CD14-positive monocyte (primary cell): ENCODE measurements around the gene SH3PXD2A. TPM values are rescaled to one million over a fixed set of nuclear protein-coding genes. Genes with fewer than 3 reads are reported as not detected.

Experiments
- DNase-seq, 3 donors: peaks; one replicate each; pipeline ENCODE4 v3.0.0-alpha.2; 2011 to 2022
- H2AFZ ChIP-seq: 2 replicates; pipeline ENCODE4 v1.6.0; 2012; ENCODE audit warnings: mild to moderate bottlenecking, low read depth, low read length, inconsistent platforms; ENCODE audit not compliant: insufficient read depth, poor library complexity, severe bottlenecking
- H3K27ac ChIP-seq, 2 donors: 1 replicate in 1 of 2; 2 replicates in 1 of 2; pipeline ENCODE4 v1.5.1; 2012 to 2013; ENCODE audit warnings: low read length in 2 of 2, control low read depth in 1 of 2, inconsistent platforms in 1 of 2, low read depth in 1 of 2, mild to moderate bottlenecking in 1 of 2
- H3K27me3 ChIP-seq, 2 donors: one replicate each; pipeline versions ENCODE4 v1.6.0 to v1.6.1; 2011 to 2013; ENCODE audit warnings: low read length in 2 of 2; ENCODE audit not compliant: control insufficient read depth in 2 of 2, insufficient read depth in 2 of 2
- H3K36me3 ChIP-seq, 2 donors: replicated peaks in 1 of 2; 1 replicate in 1 of 2; 2 replicates in 1 of 2; pipeline versions ENCODE4 v1.5.1 to v1.6.1; 2012 to 2013; ENCODE audit warnings: low read length in 2 of 2, control low read depth in 1 of 2, inconsistent platforms in 1 of 2, mild to moderate bottlenecking in 1 of 2; ENCODE audit not compliant: insufficient read depth in 2 of 2, control insufficient read depth in 1 of 2
- H3K4me1 ChIP-seq, 2 donors: 1 replicate in 1 of 2; 2 replicates in 1 of 2; pipeline versions ENCODE4 v1.5.1 to v1.6.1; 2012 to 2013; ENCODE audit warnings: low read length in 2 of 2, control low read depth in 1 of 2, inconsistent platforms in 1 of 2, mild to moderate bottlenecking in 1 of 2, moderate library complexity in 1 of 2; ENCODE audit not compliant: insufficient read depth in 2 of 2, control insufficient read depth in 1 of 2
- H3K4me2 ChIP-seq: replicated peaks from 2 replicates; pipeline ENCODE3; 2012; ENCODE audit warnings: low read length, moderate library complexity, mild to moderate bottlenecking; ENCODE audit not compliant: poor library complexity, severe bottlenecking; ENCODE audit errors: extremely low read depth
- H3K4me3 ChIP-seq, 3 experiments: fragments of 200-600 bp in 1 of 3; sonication (generic) in 1 of 3; replicated peaks in 1 of 3; 1 replicate in 2 of 3; 2 replicates in 1 of 3; pipeline ENCODE4 v1.5.1; 2011 to 2013; ENCODE audit warnings: low read length in 3 of 3, mild to moderate bottlenecking in 3 of 3, control low read depth in 2 of 3, low read depth in 2 of 3, inconsistent platforms in 1 of 3, moderate library complexity in 1 of 3
- H3K79me2 ChIP-seq: 2 replicates; pipeline ENCODE4 v1.6.0; 2012; ENCODE audit warnings: mild to moderate bottlenecking, control low read depth, inconsistent platforms, low read length, moderate library complexity; ENCODE audit not compliant: insufficient read depth
- H3K9ac ChIP-seq: 2 replicates; pipeline ENCODE4 v1.6.0; 2017; ENCODE audit warnings: low read length, mild to moderate bottlenecking; ENCODE audit not compliant: insufficient read depth, poor library complexity, severe bottlenecking
- H3K9me3 ChIP-seq, 2 donors: replicated peaks in 1 of 2; 1 replicate in 1 of 2; 2 replicates in 1 of 2; pipeline versions ENCODE4 v1.5.1 to v1.6.1; 2012 to 2013; ENCODE audit warnings: low read length in 2 of 2, control low read depth in 1 of 2; ENCODE audit not compliant: control insufficient read depth in 1 of 2, insufficient read depth in 1 of 2
- H4K20me1 ChIP-seq: 2 replicates; pipeline ENCODE4 v1.6.0; 2012; ENCODE audit warnings: mild to moderate bottlenecking, low read length, control low read depth, moderate library complexity; ENCODE audit not compliant: insufficient read depth
- H3K27ac Mint-ChIP-seq, 7 donors: one replicate each; pipeline ENCODE4 v1.8.0; 2020; ENCODE audit warnings: mild to moderate bottlenecking in 7 of 7, mixed read lengths in 7 of 7, moderate library complexity in 6 of 7, inconsistent platforms in 2 of 7
- H3K27me3 Mint-ChIP-seq, 3 donors: one replicate each; pipeline ENCODE4 v1.8.0; 2021 to 2022; ENCODE audit warnings: low read depth in 3 of 3, mild to moderate bottlenecking in 3 of 3, mixed read lengths in 3 of 3, moderate library complexity in 3 of 3, inconsistent platforms in 1 of 3
- H3K36me3 Mint-ChIP-seq, 2 donors: one replicate each; pipeline ENCODE4 v1.8.0; 2020; ENCODE audit warnings: mixed read lengths in 2 of 2, inconsistent platforms in 1 of 2, mild to moderate bottlenecking in 1 of 2
- H3K4me1 Mint-ChIP-seq: one replicate; pipeline ENCODE4 v1.8.0; 2020; ENCODE audit warnings: mild to moderate bottlenecking, mixed read lengths
- H3K4me3 Mint-ChIP-seq, 2 donors: one replicate each; pipeline ENCODE4 v1.8.0; 2020; ENCODE audit warnings: mild to moderate bottlenecking in 2 of 2, mixed read lengths in 2 of 2, moderate library complexity in 1 of 2
- H3K9me3 Mint-ChIP-seq, 7 donors: one replicate each; pipeline ENCODE4 v1.8.0; 2020 to 2022; ENCODE audit warnings: mixed read lengths in 7 of 7, mild to moderate bottlenecking in 6 of 7, moderate library complexity in 6 of 7, inconsistent platforms in 2 of 7
- WGBS: methylation state at CpG from one replicate; pipeline ENCODE4 v1.1.5; 2013; ENCODE audit warnings: missing lambda C conversion rate; ENCODE audit not compliant: insufficient coverage; 5-methylcytosine and 5-hydroxymethylcytosine counted together
- intact Hi-C, 2 donors: fragments of 100-400 bp; cut with micrococcal nuclease; formaldehyde crosslinking; loops; one replicate each; pipeline versions ENCODE4 v1.15.0 to v1.15.1; 2023
- polyA plus RNA-seq, 3 donors: library from polyadenylated mRNA; depleted of rRNA in 1 of 3; unstranded in 2 of 3; stranded (reverse) in 1 of 3; fragments of 300-500 nt in 2 of 3; fragments of >200 nt in 1 of 3; fragmentation: Illumina TruSeq in 2 of 3; gene quantifications; 1 replicate in 2 of 3; 2 replicates in 1 of 3; pipeline ENCODE4 v1.2.3, GENCODE V29; 2012 to 2021
- TF ChIP-seq, protein P1 (sequence below): fragments of 200-600 bp; IDR thresholded peaks from one replicate; pipeline ENCODE4 v1.8.0; 2022; ENCODE audit warnings: antibody characterized with exemption, mild to moderate bottlenecking

Gene SH3PXD2A
- polyA plus RNA-seq, 3 donors, result 0.01 to 0.76 (median 0.05) TPM

GRCh38 chr10:103840740-103841070 lies 14.7 kb downstream of the SH3PXD2A start:
- H3K9me3 ChIP-seq, result no peaks in the 10 kb centered on the region
- H3K4me1 ChIP-seq, result peaks cover 4% of the 10 kb centered on the region in 2 donors
- no peak overlapping the region for H3K27ac Mint-ChIP-seq
- no peak for DNase-seq
- no peak overlapping the region for H3K4me2 ChIP-seq
- intact Hi-C loops, result no loop called here
- TF ChIP-seq, protein P1, sequence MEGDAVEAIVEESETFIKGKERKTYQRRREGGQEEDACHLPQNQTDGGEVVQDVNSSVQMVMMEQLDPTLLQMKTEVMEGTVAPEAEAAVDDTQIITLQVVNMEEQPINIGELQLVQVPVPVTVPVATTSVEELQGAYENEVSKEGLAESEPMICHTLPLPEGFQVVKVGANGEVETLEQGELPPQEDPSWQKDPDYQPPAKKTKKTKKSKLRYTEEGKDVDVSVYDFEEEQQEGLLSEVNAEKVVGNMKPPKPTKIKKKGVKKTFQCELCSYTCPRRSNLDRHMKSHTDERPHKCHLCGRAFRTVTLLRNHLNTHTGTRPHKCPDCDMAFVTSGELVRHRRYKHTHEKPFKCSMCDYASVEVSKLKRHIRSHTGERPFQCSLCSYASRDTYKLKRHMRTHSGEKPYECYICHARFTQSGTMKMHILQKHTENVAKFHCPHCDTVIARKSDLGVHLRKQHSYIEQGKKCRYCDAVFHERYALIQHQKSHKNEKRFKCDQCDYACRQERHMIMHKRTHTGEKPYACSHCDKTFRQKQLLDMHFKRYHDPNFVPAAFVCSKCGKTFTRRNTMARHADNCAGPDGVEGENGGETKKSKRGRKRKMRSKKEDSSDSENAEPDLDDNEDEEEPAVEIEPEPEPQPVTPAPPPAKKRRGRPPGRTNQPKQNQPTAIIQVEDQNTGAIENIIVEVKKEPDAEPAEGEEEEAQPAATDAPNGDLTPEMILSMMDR, result no peak
- no peaks in the 10 kb centered on the region for H3K36me3 ChIP-seq
- no peak overlapping the region for H3K27ac ChIP-seq
- no peak overlapping the region for H3K9ac ChIP-seq
- H3K9me3 Mint-ChIP-seq, result no peaks in the 10 kb centered on the region
- H3K4me3 Mint-ChIP-seq, result no peak overlapping the region
- no peaks in the 10 kb centered on the region for H3K79me2 ChIP-seq
- peaks cover 5% of the 10 kb centered on the region for H3K4me1 Mint-ChIP-seq
- no peaks in the 10 kb centered on the region for H3K27me3 ChIP-seq
- peaks cover 0 to 9% (median 3%) of the 10 kb centered on the region in 3 donors for H3K27me3 Mint-ChIP-seq
- no peaks in the 10 kb centered on the region for H3K36me3 Mint-ChIP-seq
- no CpG with 5 or more reads among the region's 4 CpGs for WGBS
- no peak overlapping the region for H3K4me3 ChIP-seq
- H2AFZ ChIP-seq, result no peak overlapping the region
- no peaks in the 10 kb centered on the region for H4K20me1 ChIP-seq

GRCh38 chr10:103839872-103840739 lies 15.3 kb downstream of the SH3PXD2A start:
- no peaks in the 10 kb centered on the region for H3K36me3 ChIP-seq
- H3K36me3 Mint-ChIP-seq, result no peaks in the 10 kb centered on the region
- no peaks in the 10 kb centered on the region for H3K9me3 Mint-ChIP-seq
- H3K27ac ChIP-seq, result no peak overlapping the region
- WGBS, result 71% methylated on average over 12 of the region's 18 CpGs
- no peaks in the 10 kb centered on the region for H3K4me1 Mint-ChIP-seq
- no peak for DNase-seq
- intact Hi-C loops, result no loop called here
- H3K4me1 ChIP-seq, result no peaks in the 10 kb centered on the region
- no peaks in the 10 kb centered on the region for H3K79me2 ChIP-seq
- no peak overlapping the region for H3K9ac ChIP-seq
- H3K9me3 ChIP-seq, result no peaks in the 10 kb centered on the region
- H3K4me3 Mint-ChIP-seq, result no peak overlapping the region
- no peaks in the 10 kb centered on the region for H3K27me3 ChIP-seq
- H3K4me3 ChIP-seq, result no peak overlapping the region
- TF ChIP-seq, protein P1, result no peak
- no peak overlapping the region for H3K4me2 ChIP-seq
- H2AFZ ChIP-seq, result no peak overlapping the region
- no peak overlapping the region for H3K27ac Mint-ChIP-seq
- no peaks in the 10 kb centered on the region for H4K20me1 ChIP-seq
- peaks cover 0 to 9% (median 3%) of the 10 kb centered on the region in 3 donors for H3K27me3 Mint-ChIP-seq
